Measurements from ENCODE around the gene VPS72.

DNA sequence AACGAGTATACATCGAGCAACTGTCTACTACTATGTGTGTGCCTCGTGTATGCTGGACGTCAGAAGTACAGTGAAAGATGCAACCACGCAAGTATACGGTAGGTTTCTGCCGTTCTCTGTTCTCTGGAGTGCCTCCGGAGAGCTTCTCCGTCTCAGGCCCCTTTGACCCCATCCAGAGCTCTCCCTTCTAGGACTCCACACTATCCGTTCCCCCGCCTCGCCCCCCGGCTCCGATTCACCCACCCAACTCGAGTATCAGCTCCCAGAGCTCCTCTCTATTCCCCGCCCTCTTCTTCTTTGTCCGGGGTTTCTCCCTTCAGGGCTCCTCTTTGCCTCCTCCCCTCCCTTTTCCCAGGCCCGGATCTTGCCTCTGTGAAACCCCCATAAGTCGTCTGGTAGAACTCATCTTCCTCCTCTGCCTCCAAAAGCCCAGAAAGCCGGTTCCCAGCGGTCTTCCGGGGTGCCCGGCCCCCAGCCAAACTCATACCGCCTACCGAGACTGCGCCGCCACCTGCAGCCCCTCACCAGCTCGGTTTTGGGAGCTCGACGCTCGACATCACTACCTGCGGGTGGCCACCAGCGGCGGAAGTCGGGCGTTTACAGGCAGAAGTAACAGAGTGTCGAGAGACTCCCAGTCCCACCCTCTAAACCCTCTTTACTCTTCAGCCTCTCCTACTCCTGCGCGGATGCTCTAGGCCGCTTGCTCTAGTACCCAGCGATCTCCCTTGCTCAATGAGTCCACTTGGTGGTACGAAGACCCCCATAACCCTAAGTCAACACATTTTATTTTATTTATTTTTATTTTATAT, at the start of gene VPS72:
- TF ChIP-seq, protein P1, sequence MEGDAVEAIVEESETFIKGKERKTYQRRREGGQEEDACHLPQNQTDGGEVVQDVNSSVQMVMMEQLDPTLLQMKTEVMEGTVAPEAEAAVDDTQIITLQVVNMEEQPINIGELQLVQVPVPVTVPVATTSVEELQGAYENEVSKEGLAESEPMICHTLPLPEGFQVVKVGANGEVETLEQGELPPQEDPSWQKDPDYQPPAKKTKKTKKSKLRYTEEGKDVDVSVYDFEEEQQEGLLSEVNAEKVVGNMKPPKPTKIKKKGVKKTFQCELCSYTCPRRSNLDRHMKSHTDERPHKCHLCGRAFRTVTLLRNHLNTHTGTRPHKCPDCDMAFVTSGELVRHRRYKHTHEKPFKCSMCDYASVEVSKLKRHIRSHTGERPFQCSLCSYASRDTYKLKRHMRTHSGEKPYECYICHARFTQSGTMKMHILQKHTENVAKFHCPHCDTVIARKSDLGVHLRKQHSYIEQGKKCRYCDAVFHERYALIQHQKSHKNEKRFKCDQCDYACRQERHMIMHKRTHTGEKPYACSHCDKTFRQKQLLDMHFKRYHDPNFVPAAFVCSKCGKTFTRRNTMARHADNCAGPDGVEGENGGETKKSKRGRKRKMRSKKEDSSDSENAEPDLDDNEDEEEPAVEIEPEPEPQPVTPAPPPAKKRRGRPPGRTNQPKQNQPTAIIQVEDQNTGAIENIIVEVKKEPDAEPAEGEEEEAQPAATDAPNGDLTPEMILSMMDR (IDR thresholded peaks at IDR 0.05) = peak in 3 of 4 experiments; percentile 23 to 68 (median 59)
- TF ChIP-seq POLR2AphosphoS5 (IDR thresholded peaks at IDR 0.05) = peak; percentile 77
- no peak for TF ChIP-seq EP300 (IDR thresholded peaks at IDR 0.05)
- TF ChIP-seq POLR2A (IDR thresholded peaks at IDR 0.05) = peak; percentile 35 to 56

All from gastroesophageal sphincter (tissue), 3 donors.